HG03460 (cell line): Measurements from ENCODE around the gene CCDC102A.

Experiments used
- ATAC-seq: cut with Tn5 transposase; IDR thresholded peaks from one replicate; pipeline ENCODE4 v1.9.1; 2021; ENCODE audit not compliant: unreplicated experiment

Gene CCDC102A

DNA sequence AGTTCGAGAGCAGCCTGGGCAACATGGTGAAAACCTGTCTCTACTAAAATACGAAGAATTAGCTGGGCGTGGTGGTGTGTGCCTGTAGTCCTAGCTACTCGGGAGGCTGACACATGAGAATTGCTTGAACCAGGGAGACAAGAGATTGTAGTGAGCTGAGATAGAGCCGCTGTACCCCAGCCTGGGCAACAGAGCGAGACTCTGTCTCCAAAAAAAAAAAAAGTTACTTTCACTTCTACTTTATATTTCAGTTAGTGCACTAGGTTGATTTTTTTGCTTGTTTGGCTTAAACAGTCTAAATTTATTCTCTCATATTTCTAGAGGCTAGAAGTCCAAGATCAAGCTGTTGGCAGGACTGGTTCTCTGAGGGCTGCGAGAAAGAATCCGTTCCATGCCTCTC is 13.4 kb downstream of the CCDC102A start:
- no peak for ATAC-seq

DNA sequence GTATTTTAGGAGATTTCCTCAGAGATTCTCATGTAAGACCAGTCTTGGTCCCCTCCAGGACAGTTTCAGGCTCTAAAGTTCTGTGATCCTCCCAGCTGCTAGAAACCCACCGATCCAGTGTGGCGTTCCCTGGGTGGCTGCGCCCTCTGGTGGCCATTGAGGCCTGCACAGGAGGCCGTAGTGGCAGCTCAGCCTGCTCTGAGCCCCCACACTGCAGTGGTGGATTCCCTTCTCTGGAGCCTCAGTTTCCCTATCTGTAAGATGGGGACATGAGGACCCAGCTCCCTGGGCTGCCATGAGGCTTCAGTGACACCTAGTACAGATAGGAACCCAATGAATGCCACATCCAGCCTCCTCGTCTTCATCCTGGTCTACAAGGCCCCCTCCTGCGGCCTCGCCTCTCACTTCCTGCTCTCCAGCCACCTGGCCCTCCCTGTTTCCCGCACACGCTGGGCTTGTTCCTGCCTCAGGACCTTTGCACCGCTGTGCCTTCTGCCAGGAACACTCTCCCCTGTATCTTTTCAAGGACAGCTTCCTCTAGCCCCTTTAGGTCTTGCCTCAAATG is 16.5 kb downstream of the CCDC102A start:
- ATAC-seq, result peak; percentile 51

DNA sequence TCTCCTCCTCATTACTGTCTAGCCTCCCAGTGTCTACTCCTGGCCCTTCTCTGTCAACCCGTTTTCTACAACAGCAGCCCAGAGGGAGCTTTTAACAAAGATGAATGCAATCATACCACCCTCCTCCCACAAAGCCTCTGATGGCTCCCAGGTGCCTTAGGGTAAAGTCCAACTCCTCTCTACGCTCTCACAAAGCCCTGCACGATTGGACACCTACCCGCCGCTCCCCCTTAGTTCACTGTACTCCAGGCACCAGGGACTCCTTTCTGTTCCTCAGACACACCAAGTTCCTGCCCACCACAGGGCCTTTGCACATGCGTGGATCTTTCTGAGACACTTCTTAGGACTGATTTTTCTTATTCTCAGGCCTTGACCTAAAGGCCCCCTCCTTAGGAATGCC is 17.4 kb downstream of the CCDC102A start:
- no peak for ATAC-seq

DNA sequence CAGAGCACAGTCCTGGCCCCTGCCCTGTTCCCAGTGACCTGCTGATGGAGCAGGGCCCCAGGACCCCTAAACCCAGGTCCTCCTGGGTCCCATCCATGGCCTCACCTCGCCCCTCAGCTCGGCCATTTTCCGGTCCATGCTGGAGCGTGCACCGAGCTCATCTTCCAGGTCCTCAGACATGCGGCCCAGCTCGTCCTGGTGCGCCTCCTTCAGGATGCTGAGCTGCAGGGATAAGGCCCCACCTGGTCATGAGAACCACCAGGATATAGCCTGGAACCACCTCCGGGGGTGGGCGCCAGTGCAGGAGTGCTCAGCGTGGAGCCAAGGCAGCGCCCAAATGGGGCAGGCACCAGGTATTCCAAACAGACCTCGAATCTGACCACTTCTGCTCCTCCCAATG is 17.9 kb downstream of the CCDC102A start:
- no peak for ATAC-seq

DNA sequence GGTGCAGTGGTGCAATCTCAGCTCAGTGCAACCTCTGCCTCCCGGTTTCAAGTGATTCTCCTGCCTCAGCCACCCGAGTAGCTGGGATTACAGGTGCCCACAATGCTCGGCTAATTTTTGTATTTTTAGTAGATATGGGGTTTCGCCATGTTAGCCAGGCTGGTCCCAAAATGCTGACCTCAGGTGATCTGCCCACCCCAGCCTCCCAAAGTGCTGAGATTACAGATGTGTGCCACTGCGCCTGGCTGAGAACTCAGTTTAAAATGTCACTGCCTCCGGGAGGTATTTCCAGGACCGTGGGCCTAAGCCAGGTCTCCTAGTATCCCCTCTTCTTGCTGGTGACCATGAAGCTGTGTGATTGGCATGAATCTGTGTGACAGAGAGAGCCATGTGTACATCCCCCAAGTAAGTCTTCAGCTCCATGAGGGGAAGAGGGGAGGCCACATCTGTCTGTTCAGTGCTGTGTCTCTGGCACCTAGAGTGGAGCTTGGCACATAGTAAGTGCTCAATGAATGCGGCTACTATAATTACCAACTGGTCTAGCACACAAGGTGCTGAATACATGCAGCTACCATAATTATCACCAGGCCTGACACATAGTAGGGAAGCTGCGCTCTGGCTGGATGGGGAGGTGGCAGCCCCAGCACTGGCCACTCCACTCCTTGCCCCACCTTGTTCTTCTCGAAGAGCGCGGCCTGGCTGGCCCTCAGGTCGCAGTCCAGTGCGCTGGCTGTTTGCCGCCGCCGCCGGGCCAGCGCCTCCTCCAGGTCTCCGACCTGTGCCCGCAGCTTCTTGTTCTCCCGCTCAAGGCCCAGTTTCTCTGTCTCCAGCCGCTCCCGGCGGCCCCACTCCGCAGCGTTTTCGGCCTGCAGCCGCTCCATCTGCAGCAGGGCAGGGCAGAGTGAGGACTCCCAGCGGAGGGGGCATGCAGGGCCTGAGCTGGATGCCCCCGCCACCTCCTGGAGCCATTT is 18.7 kb downstream of the CCDC102A start:
- ATAC-seq, result no peak

DNA sequence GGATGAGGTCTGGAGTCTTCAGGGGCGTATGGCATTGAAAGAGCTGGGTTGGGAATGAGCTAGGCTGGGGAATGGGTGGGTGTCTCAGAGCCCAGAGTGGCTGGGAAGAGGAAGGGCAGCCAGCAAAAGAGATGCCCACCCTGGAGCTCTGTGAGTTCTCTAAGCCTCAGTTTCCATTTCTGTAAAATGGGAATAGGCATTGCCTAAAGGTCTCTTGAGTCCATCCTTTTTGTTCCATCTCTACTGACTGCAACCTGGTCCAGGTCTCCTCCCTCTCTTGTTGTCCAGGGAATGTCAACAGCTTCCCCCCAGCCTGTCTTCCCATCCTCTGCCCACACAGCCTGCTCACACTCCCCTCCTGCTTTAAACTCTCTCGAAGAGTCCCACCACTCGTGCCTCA is 19.6 kb downstream of the CCDC102A start:
- ATAC-seq, result no peak

DNA sequence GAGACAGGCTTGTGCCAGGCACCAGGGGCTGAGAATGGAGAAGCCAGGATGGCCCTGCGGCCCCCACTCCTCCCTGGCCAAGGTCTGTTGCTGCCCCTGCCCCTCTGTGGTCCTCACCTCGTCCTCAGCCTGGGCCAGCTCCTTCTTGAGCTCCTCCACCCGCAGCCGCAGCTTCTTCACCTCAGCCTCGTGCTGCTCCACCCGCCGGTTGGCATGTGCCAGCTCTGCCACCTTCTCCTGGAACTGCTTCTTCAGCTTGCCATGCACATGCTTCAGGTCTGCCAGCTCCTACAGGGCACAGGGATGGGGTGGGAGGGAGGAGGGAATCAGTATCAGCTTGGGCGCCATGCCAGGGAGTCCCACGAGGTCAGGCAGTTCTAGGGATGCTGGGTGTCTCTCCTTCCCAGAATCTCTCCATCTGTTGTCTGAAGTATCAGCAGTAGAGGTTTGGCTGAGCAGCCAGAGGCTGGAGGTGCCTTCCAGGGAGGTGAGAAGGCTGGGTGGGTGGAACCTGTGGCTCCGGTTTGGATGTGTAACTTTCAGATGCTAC is 20.1 kb downstream of the CCDC102A start:
- ATAC-seq, result no peak

DNA sequence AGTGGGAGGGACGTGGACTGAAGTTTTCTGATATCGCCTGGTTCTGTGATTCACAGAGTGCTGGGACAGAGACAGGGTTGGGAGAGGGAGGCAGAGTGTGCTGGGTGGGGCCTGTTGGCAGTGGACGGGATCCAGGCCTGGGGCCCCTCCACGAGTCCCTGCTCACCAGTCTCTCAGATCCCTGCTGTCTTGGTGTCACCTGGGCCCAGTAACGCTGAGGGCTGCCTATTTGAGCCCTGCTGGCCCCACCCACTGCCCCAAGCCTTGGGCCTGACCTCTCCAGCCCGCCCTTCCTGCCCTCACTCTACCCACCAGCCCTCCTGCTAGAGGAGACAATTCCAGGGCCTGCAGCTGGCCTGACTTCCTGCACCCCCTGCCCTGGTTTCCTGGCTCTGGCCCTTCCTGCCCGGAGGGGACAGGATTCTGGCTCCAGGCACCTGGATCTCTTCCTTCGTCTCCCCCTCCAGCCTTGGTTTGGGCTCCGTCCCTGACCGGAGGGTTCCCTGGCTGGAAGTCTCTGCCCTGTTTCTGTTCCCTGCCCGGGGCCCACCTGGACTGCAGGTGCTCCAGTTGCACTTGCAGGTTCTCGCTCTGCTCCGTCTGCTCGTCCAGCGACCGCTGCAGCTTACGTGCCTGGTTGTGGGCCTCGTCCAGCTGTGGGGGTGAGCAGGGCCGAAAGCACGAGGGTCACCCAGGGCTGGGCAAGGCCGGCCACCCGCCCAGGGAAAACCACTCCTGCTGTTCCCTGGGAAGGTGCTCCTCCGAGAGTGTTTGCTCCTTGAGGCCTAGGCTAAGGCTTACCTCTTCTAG is 21.4 kb downstream of the CCDC102A start:
- ATAC-seq, result no peak

DNA sequence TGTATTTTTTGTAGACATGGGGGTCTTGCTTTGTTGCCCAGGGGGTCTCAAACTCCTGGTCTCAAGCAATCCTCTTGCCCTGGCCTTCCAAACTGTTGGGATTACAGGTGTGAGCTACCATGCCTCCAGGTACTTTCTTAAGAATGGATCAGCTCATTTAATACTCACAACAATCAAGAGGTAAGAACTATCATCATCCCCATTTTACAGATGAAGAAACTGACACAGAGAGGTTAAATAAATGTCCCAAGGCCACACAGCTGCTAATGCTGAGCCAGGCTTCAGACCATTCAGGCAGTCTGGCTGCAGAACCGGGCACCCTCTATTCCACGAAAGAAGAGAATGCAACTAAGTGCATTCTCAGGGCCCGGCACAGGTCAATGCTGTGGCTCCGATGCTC is 22.0 kb downstream of the CCDC102A start:
- ATAC-seq, result no peak

DNA sequence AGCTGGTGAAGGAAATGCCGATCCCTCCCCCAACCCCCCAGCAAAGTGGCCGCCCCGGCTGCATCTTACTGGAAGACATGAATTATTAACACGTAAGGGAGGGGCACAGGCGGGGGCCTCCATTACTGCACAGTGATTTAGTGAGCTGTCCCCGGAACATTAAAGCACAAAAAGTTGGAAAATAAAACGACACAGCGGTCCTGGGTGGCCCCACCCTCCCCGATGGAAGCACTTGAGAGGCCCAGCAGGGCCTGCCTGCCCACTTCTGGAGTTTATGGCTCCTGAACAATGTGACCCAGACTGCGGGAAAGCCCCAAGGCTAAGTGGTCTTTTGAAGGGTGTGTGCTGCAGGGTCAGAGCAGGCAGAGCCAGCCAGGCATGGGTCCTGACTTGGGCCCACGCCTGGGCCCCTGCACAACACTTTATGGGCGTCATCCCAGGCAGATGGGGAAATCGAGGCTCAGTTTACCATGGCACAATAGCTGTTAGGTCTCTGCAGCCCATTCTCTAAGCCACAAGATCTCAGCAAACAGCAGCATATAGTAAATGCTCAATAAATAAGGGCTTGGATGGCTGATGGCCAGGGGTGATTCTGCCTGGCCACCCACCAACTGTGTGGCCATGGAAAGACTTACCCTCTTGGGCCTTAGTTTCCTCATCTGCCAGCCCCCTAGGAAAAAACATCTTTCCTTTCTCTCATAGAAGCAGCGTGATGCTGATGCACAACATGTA is 22.8 kb downstream of the CCDC102A start:
- ATAC-seq, result no peak

DNA sequence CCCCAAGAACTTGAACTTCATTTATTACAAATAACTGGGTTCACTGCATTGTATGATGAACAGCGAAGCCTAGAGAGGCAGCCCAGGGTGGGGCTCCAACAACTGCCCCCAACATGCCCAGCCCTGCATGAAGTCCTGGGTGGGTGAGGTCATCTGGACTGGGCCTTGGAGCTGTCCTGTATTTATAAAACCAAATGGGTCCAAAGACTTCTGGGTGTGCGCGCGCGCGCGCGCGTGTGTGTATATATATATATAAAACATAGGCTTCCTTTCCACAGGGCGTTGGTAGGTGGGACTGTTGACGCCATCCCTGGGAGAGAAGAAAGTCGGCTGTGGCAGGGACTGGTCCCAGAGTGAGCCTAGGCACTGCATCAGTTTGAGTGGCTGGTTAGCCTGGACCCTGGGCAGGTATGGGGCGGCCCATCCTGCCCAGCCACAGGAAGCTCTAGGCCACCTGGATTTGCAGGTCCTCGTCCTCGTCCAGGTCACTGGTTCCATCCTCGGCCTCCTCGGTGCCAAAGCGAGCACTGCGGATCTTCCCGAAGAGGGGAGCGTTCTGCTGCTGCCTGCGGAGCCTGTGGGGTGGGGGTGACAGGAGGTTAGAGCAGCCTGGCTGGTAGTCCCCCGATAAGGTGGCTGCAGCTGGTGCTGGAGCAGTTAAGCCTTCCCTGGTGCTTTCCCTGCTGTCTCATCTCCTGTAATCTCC is 23.9 kb downstream of the CCDC102A start:
- ATAC-seq, result no peak

DNA sequence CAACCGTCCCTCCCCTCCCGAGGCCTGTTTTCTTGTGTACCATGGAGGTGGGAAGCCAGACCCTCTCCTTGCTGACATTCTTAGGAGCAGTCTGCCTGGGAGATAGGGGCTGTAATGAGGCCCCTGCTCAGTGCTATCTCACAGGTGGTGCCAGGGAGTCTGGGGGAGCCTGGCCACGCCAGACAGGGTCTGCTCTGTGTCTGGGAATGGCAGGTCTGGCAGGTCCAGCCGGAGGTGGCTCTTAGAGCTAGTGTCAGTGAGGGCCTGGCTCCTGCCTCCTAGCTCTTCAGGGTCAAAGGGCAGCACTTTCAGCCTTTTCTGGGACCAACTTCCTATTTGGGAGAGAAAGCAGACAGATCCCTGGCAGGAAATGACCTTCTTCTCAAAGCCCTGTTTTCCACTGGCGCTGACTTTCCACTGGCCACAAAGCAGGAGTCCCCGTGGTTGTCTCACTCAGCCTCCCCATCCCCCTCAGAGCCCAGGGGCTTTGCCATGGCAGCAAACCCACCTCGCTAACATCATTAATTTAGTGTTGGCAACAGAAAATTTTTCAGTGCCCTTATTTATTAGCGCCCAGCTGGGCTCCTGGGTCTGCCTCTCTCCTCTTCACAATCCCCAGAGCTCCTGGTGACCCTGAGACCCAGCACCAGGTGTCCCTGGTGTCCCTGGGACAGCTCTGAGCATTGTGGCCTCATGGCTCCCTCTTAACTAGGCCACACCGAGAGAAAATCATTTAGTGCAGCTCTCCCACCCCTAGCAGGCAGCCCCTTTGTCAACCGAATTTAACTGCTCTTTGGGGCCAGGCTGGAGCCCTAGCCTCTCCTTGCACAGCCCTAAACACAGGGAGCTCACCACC is 26.1 kb downstream of the CCDC102A start:
- ATAC-seq, result no peak

DNA sequence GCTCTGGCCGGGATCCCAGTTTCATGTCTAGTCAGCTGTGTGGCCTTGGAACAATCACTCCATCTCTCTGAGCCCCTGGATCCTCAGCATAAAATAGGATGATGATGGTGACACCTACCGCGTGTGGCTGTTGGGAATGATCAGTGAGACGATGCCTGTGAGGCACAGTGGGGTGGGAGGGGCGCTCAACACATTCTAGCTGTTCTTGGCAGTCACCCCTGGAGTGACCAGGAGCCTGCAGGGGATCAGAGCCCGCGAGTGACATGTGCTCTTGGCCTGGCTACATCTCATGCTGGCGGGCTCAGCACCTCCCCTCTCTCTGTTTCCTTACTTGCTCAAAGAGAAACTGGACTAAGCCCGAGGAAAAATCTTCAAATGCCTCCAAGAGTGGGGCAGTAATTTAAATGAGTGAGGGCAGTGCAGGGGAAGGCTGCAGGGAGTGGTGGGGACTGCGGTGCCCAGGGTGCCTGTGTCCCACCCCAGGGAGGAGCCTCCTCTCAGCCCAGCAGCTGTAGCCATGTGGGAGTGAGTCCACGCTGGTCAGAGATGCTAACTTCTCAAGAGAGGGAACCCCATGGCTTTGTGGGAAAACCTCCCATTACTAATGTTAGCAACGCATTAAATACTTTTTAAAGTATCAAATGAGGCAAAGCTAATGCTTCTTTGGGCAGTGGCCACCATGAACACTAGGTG is 27.0 kb downstream of the CCDC102A start:
- ATAC-seq, result no peak

DNA sequence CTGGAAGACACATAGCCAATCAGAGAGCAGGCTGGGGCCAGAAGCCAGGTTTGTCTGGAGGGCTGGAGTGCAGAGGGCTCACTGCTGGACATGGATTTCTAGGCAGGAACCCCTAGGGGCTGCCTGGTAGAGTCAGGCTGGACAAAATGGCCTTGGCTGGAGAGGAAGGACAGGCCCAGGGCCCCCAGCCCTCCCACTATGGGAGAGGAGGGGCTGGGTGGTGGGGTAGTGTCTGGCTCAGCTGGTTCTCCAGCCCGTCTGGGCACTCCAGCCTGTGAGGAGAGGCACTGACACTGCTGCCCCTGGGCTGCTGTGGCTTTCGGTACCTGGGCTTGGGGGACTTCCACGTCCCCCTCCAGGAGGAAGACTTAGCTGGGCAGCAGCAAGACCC is 28.3 kb downstream of the CCDC102A start:
- no peak for ATAC-seq

DNA sequence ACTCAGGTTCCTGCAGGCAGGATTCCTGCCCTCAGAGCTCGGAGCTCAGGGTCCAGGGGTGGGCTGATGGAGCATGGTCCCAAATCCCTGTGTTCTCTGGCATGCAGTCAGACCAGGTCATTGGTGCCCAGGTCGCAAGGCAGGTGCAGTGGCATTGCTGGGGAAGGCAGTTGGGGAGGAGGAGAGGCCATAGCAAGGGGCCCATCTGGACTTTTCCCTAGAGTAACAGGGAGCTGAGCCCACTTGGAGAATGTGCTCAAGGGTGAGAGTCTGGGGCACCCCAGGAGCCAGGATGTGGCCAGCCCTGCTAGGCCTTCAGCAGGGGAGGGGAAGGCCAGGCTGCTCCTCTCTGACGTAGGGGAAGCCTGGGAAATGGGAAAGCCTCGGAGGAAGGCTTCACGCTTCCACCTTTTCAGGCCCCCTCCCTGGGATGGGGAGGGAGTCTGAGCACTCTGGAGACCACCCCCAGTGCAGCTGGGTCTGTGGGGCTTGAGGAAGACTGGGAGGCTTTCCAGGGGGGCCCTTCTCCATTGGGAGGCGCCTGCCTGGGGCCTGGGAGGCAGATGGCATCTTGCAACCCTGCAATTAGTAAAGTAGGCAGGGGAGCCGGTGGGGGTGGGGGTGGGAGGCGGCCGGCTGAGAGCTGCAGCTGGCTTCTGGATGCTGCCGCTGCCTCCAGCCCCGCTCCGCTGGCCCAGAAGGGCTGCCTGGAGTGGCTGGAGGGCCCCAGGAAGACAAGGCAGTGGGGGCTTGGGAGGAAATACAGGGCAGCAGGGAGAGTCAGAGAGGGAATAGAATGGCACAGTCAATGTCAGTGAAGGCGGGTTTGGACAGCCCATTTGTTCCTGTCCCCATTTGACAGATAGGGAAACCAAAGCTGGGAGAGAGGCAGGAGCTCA is 29.0 kb downstream of the CCDC102A start:
- ATAC-seq, result no peak

DNA sequence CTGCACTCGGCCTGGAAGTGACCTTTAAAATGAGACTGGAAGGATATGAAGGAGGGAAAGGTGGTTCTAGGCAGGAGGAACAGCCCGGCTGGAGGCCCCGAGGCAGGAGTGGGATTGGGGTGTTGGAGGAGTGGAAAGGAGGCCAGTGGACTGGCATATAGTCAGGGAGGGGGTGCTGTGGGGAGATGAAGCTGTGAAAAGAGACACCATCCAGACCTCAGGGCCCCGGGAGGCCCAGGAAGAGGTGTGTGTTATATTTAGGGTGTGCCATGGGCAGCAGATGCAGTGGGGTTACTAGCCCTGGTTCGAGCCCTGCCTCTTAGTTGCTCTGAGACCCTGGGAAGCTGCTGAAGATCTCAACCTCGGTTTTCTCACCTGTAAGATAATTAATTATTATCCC is 31.2 kb downstream of the CCDC102A start:
- ATAC-seq, result no peak

DNA sequence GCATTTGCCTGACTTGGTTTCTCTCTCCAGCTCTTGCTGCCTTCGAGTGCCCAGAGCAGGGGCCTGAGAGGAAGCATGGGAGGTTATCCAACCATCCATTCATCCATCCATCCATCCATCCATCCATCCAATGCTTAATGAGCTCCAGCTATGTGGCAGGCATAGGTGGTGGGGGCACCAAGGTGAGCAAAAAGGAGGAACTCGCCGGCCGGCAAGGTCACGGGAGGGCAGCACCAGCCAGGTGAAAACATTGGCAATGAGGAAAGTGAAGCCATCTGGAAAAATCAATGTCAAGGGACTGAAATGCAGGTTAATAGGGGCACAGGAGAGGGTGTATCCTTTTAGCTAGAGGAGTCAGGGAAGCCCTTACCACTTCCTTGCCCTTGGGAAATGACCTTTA is 31.9 kb downstream of the CCDC102A start:
- ATAC-seq, result no peak

DNA sequence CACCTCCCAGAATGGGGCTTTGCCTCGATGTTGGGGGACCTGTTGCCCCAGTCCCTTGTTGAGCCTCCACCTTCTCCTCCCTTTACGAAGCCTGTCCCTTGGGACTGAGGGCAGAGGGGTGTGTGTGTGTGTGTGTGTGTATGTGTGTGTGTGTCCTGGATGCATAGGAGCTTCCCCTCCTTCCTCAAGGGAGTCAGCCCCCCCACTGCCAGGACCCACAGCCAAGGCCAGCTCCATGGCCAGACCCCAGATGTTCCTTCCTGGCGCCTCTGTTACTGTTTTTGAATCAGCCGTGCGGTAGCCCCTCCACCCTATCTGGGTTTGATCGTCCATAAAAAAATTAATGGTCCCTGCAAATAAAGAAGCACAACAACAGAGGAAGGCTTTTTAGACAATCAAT is 32.4 kb downstream of the CCDC102A start:
- no peak for ATAC-seq
